Tibial nerve (tissue), 3 donors: ENCODE measurements around the gene MAPK8IP3.

Experiments used
- CTCF ChIP-seq, 5 experiments: fragments of 200-600 bp in 3 of 5; fragments of 450-650 bp in 2 of 5; sonication (generic) in 3 of 5; IDR thresholded peaks; one replicate each; pipeline ENCODE4 v1.5.1; 2016 to 2019; ENCODE audit warnings: antibody characterized with exemption in 5 of 5, mild to moderate bottlenecking in 3 of 5, moderate library complexity in 2 of 5
- POLR2A ChIP-seq, 2 donors: fragments of 450-650 bp; IDR thresholded peaks; one replicate each; pipeline ENCODE4 v1.6.1; 2017; ENCODE audit warnings: antibody characterized with exemption in 2 of 2, mild to moderate bottlenecking in 2 of 2, moderate library complexity in 2 of 2

- no peak for TF ChIP-seq CTCF (IDR thresholded peaks at IDR 0.05)
- no peak for TF ChIP-seq POLR2A (IDR thresholded peaks at IDR 0.05)
Measured at GRCh38 chr16:1758923-1759322, 52.9 kb downstream of the MAPK8IP3 start.
